Measurements from ENCODE around the gene SON.
"Not testable (repeated sequence)": the region's sequence is repeated elsewhere in the genome, so short reads cannot be mapped to it uniquely, and the experiment has no call there.

The SON gene, protein sequence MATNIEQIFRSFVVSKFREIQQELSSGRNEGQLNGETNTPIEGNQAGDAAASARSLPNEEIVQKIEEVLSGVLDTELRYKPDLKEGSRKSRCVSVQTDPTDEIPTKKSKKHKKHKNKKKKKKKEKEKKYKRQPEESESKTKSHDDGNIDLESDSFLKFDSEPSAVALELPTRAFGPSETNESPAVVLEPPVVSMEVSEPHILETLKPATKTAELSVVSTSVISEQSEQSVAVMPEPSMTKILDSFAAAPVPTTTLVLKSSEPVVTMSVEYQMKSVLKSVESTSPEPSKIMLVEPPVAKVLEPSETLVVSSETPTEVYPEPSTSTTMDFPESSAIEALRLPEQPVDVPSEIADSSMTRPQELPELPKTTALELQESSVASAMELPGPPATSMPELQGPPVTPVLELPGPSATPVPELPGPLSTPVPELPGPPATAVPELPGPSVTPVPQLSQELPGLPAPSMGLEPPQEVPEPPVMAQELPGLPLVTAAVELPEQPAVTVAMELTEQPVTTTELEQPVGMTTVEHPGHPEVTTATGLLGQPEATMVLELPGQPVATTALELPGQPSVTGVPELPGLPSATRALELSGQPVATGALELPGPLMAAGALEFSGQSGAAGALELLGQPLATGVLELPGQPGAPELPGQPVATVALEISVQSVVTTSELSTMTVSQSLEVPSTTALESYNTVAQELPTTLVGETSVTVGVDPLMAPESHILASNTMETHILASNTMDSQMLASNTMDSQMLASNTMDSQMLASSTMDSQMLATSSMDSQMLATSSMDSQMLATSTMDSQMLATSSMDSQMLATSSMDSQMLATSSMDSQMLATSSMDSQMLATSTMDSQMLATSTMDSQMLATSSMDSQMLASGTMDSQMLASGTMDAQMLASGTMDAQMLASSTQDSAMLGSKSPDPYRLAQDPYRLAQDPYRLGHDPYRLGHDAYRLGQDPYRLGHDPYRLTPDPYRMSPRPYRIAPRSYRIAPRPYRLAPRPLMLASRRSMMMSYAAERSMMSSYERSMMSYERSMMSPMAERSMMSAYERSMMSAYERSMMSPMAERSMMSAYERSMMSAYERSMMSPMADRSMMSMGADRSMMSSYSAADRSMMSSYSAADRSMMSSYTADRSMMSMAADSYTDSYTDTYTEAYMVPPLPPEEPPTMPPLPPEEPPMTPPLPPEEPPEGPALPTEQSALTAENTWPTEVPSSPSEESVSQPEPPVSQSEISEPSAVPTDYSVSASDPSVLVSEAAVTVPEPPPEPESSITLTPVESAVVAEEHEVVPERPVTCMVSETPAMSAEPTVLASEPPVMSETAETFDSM (N-terminal part only)

DNA sequence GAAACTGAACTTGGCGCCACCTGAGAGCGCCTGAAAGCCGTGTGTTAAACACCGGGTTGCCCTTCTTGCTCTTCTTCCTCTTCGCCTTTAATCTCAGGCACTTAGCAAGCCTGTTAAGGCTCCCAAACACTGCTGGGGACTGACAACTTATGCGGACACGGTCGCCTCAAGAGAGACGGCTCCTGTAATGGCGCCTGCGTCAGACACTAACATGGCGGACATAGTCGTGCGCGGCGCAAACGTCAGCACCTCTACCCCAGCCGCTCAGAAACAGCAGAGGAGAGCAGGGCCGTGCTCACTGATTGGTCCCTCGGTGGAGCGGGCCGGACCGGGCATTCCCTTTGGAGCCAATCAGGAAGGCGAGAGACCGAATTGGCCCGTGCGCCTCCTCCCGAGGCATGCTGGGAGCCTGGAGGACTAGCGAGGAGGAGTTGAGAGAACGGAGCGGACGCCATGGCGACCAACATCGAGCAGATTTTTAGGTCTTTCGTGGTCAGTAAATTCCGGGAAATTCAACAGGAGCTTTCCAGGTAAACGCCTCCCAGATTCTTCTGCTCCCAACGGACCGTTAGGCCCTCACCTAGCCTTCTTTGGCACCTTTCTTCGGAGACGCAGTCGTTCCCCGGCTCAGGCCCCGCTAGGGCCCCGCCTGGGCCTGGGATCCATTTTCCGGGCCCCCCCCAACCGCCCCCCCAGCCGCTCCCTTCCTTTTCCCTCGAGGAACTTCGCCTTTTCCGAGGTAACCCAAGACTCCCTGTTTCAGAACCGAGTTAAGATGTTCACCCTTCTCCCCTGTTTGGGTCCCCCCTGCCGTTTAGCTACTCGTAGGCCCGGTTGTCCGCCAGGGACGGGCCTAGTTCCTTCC, at the start of gene SON:
TSS of gene SON (plus strand) at position 399 of the 865 bp plus-strand sequence. CDS start at position 454, 55 bp downstream.
- H3K4me3 ChIP-seq (replicated peaks; ENCODE audit: low read depth, low read length), result peak within 1 kb of the TSS; percentile 56
- peak; percentile 94 for DNase-seq (ENCODE audit: extremely low read depth, low read depth)
- TF ChIP-seq, protein P1, sequence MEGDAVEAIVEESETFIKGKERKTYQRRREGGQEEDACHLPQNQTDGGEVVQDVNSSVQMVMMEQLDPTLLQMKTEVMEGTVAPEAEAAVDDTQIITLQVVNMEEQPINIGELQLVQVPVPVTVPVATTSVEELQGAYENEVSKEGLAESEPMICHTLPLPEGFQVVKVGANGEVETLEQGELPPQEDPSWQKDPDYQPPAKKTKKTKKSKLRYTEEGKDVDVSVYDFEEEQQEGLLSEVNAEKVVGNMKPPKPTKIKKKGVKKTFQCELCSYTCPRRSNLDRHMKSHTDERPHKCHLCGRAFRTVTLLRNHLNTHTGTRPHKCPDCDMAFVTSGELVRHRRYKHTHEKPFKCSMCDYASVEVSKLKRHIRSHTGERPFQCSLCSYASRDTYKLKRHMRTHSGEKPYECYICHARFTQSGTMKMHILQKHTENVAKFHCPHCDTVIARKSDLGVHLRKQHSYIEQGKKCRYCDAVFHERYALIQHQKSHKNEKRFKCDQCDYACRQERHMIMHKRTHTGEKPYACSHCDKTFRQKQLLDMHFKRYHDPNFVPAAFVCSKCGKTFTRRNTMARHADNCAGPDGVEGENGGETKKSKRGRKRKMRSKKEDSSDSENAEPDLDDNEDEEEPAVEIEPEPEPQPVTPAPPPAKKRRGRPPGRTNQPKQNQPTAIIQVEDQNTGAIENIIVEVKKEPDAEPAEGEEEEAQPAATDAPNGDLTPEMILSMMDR (IDR thresholded peaks at IDR 0.05; ENCODE audit: low read depth, low read length, missing control alignments), result no peak

DNA sequence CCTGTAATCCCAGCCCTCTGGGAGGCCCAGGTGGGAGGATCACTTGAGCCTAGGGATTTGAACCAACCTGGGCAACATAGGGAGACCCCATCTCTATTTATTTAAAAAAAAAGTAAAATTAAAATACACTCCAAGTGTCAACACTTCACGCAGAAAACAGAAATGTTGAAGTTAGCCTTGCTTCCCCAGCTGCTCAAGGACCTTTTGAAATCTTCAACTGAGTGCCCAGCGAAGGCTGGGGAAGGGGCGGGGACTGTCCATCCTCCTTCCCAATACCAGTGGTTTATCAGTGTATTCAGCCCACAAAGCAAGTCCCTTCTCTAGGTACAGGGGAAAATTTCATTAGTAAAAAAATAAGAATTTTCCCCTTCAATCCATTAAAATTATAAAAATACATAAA, 49.1 kb upstream of the SON start:
- TF ChIP-seq, protein P1 (IDR thresholded peaks at IDR 0.05; ENCODE audit: low read depth, low read length, missing control alignments), result no peak
- H3K4me3 ChIP-seq (replicated peaks; ENCODE audit: low read depth, low read length), result no peak overlapping the region
- no peak for DNase-seq (ENCODE audit: extremely low read depth, low read depth)

DNA sequence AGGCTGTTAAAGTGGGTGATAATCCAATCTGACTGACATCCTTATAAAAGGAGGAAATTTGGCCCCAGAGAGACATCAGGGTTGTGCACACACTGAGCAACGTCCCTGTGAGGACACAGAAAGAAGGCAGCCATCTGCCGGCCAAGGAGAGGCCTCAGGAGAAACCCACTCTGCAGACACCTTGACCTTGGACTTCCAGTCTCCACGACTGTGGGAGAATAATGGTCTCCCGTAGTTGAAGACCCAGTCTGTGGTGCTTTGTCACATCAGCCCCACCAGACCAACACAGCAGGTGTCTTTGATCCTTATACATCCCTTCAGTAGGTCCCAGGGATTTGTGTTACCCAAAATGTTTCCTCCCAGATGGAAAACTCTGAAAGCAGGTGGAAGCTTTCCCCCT, 47.1 kb upstream of the SON start:
- H3K4me3 ChIP-seq (replicated peaks; ENCODE audit: low read depth, low read length), result no peak overlapping the region
- TF ChIP-seq, protein P1 (IDR thresholded peaks at IDR 0.05; ENCODE audit: low read depth, low read length, missing control alignments), result no peak
- DNase-seq (ENCODE audit: extremely low read depth, low read depth), result no peak

DNA sequence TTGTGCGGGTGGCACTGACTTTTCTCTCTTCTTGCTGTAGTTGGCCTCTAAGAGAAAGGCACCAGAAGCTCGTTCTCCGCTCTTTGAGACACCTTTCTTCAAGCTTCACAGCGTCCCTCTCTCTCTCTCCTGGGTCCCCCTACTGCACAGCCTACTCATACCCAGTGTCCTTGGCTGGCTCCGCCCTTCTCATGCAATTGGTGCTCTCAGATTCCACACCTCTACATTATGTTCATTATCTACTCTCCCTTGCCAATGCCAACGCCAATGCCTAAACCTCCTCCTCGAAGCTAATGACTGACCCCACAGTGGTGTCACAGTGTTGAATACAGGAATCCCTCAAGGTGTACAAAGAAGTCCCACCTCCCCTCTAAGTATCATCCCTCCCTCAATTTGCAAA, 46.5 kb upstream of the SON start:
- TF ChIP-seq, protein P1 (IDR thresholded peaks at IDR 0.05; ENCODE audit: low read depth, low read length, missing control alignments), result no peak
- DNase-seq (ENCODE audit: extremely low read depth, low read depth), result no peak
- no peak overlapping the region for H3K4me3 ChIP-seq (replicated peaks; ENCODE audit: low read depth, low read length)

DNA sequence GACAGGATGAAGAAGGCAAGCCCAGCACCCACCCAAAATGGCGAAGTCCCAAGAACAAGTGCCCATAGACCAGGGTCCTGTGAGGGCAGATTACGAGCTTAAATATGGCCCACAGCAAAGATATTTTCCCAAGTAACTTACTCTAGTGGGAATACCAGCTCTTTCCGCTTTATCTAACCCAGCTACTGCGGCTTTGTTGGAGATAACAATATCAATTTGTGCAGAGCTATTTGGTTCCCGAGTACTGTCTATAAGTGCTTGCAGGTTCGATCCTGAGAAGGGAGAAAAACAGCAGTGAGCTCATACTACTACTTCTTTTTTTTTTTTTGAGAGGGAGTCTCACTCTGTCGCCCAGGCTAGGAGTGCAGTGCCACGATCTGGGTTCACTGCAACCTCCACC, 37.0 kb upstream of the SON start:
- DNase-seq (ENCODE audit: extremely low read depth, low read depth), result no peak
- TF ChIP-seq, protein P1 (IDR thresholded peaks at IDR 0.05; ENCODE audit: low read depth, low read length, missing control alignments), result no peak
- H3K4me3 ChIP-seq (replicated peaks; ENCODE audit: low read depth, low read length), result no peak overlapping the region

DNA sequence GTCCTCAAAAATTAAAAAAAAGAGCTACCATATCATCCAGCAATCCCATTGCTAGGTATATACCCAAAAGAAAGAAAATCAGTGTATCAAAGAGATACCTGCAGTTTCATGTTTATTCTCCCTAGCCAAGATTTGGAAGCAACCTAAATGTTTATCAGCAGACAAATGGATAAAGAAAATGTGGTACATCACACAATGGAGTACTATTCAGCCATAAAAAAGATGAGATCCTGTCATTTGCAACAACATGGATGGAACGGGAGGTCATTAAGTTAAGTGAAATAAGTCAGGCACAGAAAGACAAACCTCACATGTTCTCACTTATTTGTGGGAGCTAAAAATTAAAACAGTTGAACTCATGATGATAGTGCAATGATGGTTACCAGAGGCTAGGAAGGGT, 35.8 kb upstream of the SON start:
- H3K4me3 ChIP-seq (replicated peaks; ENCODE audit: low read depth, low read length); DNase-seq (ENCODE audit: extremely low read depth, low read depth): not testable (repeated sequence)

Measured in HFF-Myc (cell line).